Pancreas (tissue), 10 donors: ENCODE measurements around the gene CALHM5. TPM values are rescaled to one million over a fixed set of nuclear protein-coding genes. Genes with fewer than 3 reads are reported as not detected.

Source experiments
- ATAC-seq, 4 donors: fragments of 200-7000 bp; cut with Tn5 transposase; one replicate each; pipeline versions ENCODE4 v1.8.0 to v1.9.1; 2020; ENCODE audit warnings: mild to moderate bottlenecking in 4 of 4, moderate library complexity in 4 of 4
- DNase-seq, 6 donors: peaks; one replicate each; pipeline ENCODE4 v3.0.0-alpha.2; 2020
- FAIRE-seq: peaks from 2 replicates; lab custom pipeline; 2012; peaks lifted over from hg19 to GRCh38; lab: Jason Lieb, UNC
- H3K27ac ChIP-seq, 4 donors: fragments of 200-600 bp; sonication (generic); 1 replicate in 3 of 4; 2 replicates in 1 of 4; pipeline versions ENCODE4 v1.5.0 to v1.8.0; 2020
- H3K27me3 ChIP-seq, 4 donors: fragments of 200-600 bp; one replicate each; pipeline ENCODE4 v1.8.0; 2021
- H3K36me3 ChIP-seq, 3 donors: fragments of 200-600 bp; sonication (generic) in 1 of 3; one replicate each; pipeline versions ENCODE4 v1.5.0 to v1.8.0; 2020 to 2021
- H3K4me1 ChIP-seq, 3 donors: fragments of 200-600 bp; one replicate each; pipeline ENCODE4 v1.8.0; 2021
- H3K4me3 ChIP-seq, 4 donors: fragments of 200-600 bp; sonication (generic) in 2 of 4; one replicate each; pipeline versions ENCODE4 v1.5.0 to v1.8.0; 2020 to 2021
- H3K9me3 ChIP-seq, 4 donors: fragments of 200-600 bp; one replicate each; pipeline ENCODE4 v1.8.0; 2021
- CTCF ChIP-seq, 4 donors: fragments of 200-600 bp; sonication (generic) in 3 of 4; IDR thresholded peaks; one replicate each; pipeline versions ENCODE4 v1.5.0 to v1.8.0; 2021; ENCODE audit warnings: antibody characterized with exemption in 4 of 4
- WGBS, 2 donors: extraction: QIAGEN DNeasy Blood & Tissue Kit; methylation state at CpG; one replicate each; pipeline ENCODE4 v1.1.7; 2013; 5-methylcytosine and 5-hydroxymethylcytosine counted together
- intact Hi-C, 3 donors: fragments of 100-400 bp; cut with DNase I; formaldehyde crosslinking; loops; one replicate each; pipeline versions ENCODE4 v1.11.1 to v1.14.2; 2022
- polyA plus RNA-seq, 2 donors: library from polyadenylated mRNA; stranded (reverse); fragments of 200-250 nt; gene quantifications; one replicate each; pipeline ENCODE4 v1.2.3, GENCODE V29; 2013
- total RNA-seq, 6 donors: library from RNA; stranded (reverse); fragmentation: NEBNext Ultra II Directional in 4 of 6; extraction: Animal tissue kit (Norgen Biotek cat#: 25700) in 4 of 6; gene quantifications; one replicate each; pipeline versions ENCODE4 v1.2.1 to v1.2.4, GENCODE V29; 2021 to 2023
- donor health status: healthy with polysubstance abuse.
- donor health status: DM: no; HTN: no; CAD: no; lungs with moderate emphysema.
- donor health status: DM: no; HTN: no; CAD: no.
- donor health status: control.
- donor health status: control.
- donor health status: Bipolar disorder and iron deficiency.
- donor health status: DM: yes; HTN: yes; CAD: no.
- donor health status: DM: no; HTN: no; CAD: no.
- donor health status: DM: no; HTN: no; CAD: no.
- donor health status: DM: yes; HTN: yes; CAD: no.

CALHM5 gene
- total and polyA plus RNA-seq, 8 donors: 0.04 to 0.41 (median 0.10) TPM

- FAIRE-seq (no peak), DNase-seq (no peak), ATAC-seq (no peak)
- H3K27me3 ChIP-seq: peaks cover 0 to 11% (median 0%) of the 10 kb centered on the region in 4 donors
- no peak within 1 kb of the TSS for H3K4me3 ChIP-seq
- no peak within 1 kb of the TSS for H3K27ac ChIP-seq
- no peaks in the 10 kb centered on the region for H3K9me3 ChIP-seq
- no peaks in the 10 kb centered on the region for H3K36me3 ChIP-seq
- no peak for TF ChIP-seq CTCF (IDR thresholded peaks at IDR 0.05)
- no peaks in the 10 kb centered on the region for H3K4me1 ChIP-seq
- intact Hi-C loops: loop anchor here in 1 of 3 donors (10.0 kb wide), 1 partner anchor 269 kb away; no protein-coding TSS in a partner anchor
These were observed 42.0 kb downstream of the CALHM5 start, which contains the start of gene CALHM4 for GRCh38 chr6:116553451-116553850. CALHM4 (plus strand) TSS chr6:116553751; CDS start chr6:116553794, 43 bp downstream.

- DNase-seq: no peak
- Histone ChIP-seq H3K36me3 (no peaks in the 10 kb centered on the region), H3K4me3 (no peak overlapping the region), H3K27me3 (peaks cover 0 to 11% (median 0%) of the 10 kb centered on the region in 4 donors), H3K4me1 (no peaks in the 10 kb centered on the region), H3K27ac (no peak overlapping the region), H3K9me3 (no peaks in the 10 kb centered on the region)
- TF ChIP-seq CTCF (IDR thresholded peaks at IDR 0.05): no peak
- no peak for ATAC-seq
- intact Hi-C loops: loop anchor here in 1 of 3 donors (10.0 kb wide), 1 partner anchor 271 kb away; no protein-coding TSS in a partner anchor
- 87 to 94% methylated on average over 1 of the region's 1 CpG for WGBS, 2 donors
- FAIRE-seq: no peak
These were observed 44.6 kb downstream of the CALHM5 start for GRCh38 chr6:116556065-116556464.

GRCh38 chr6:116556814-116557415, 45.5 kb downstream of the CALHM5 start:
- DNase-seq: no peak
- Histone ChIP-seq H3K9me3 (no peaks in the 10 kb centered on the region), H3K27me3 (peaks cover 0 to 11% (median 0%) of the 10 kb centered on the region in 4 donors), H3K36me3 (no peaks in the 10 kb centered on the region), H3K4me3 (no peak overlapping the region), H3K27ac (no peak overlapping the region), H3K4me1 (no peaks in the 10 kb centered on the region)
- intact Hi-C loops: loop anchor here in 1 of 3 donors (10.0 kb wide), 1 partner anchor 272 kb away; no protein-coding TSS in a partner anchor
- ATAC-seq: no peak
- 71 to 82% methylated on average over 5 of the region's 5 CpGs for WGBS, 2 donors
- FAIRE-seq: no peak
- TF ChIP-seq CTCF (IDR thresholded peaks at IDR 0.05): no peak

- Histone ChIP-seq H3K27me3 (peaks cover 0 to 3% (median 0%) of the 10 kb centered on the region in 4 donors), H3K36me3 (no peaks in the 10 kb centered on the region), H3K4me1 (no peaks in the 10 kb centered on the region), H3K4me3 (no peak overlapping the region), H3K9me3 (no peaks in the 10 kb centered on the region), H3K27ac (no peak overlapping the region)
- ATAC-seq (peak in 3 of 4 donors; percentile 15 to 61 (median 60)), DNase-seq (no peak), FAIRE-seq (no peak)
- 16 to 22% methylated on average over 5 of the region's 5 CpGs for WGBS, 2 donors
- intact Hi-C loops: loop anchor here in 1 of 3 donors (10.0 kb wide), 1 partner anchor 273 kb away; no protein-coding TSS in a partner anchor
- TF ChIP-seq CTCF (IDR thresholded peaks at IDR 0.05): no peak
These were observed 46.5 kb downstream of the CALHM5 start for GRCh38 chr6:116557893-116558292.

- H3K27me3 ChIP-seq: no peaks in the 10 kb centered on the region
- intact Hi-C loops: no loop called here
- WGBS, 2 donors: 61 to 75% methylated on average over 2 of the region's 2 CpGs
- DNase-seq (no peak), FAIRE-seq (no peak), ATAC-seq (no peak)
- H3K4me1 ChIP-seq: no peaks in the 10 kb centered on the region
- no peak overlapping the region for H3K27ac ChIP-seq
- no peaks in the 10 kb centered on the region for H3K36me3 ChIP-seq
- no peaks in the 10 kb centered on the region for H3K9me3 ChIP-seq
- no peak overlapping the region for H3K4me3 ChIP-seq
- TF ChIP-seq CTCF (IDR thresholded peaks at IDR 0.05): no peak
These were observed 48.7 kb downstream of the CALHM5 start for GRCh38 chr6:116560130-116560529.
